ENCODE results near the gene SP140.

DNA sequence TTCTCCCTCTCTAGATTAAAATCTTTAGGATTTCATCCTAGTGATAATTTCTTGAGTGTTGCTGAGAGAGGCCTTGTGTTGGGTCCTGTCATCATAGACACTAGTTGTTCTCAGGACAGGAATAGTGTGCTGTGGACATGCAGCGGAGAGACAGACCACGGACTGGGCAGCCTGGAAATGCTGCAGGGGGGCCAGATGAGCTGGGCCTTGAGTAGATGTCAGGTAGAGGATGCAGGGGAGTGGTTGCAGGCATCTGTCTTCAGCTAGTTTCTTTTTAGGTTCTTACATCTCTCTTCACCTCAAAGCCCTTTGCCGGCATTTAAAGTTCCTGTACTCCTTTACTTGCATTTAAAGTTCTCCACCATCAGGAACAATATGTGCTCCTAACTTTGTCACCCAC is 48.5 kb upstream of the SP140 start:
- TF ChIP-seq POLR2A (IDR thresholded peaks at IDR 0.05; ENCODE audit: low read length) (no peak), GATA1 (IDR thresholded peaks at IDR 0.05; ENCODE audit: low read depth, low read length) (no peak)

Data from erythroblast (primary cell).